Measurements from ENCODE around the gene COL23A1. TPM values are rescaled to one million over a fixed set of nuclear protein-coding genes. Genes with fewer than 3 reads are reported as not detected.
A peak's percentile ranks its signal among the peaks of the same experiment; 100 is the strongest.
"Not testable (repeated sequence)": the region's sequence is repeated elsewhere in the genome, so short reads cannot be mapped to it uniquely, and the experiment has no call there.

COL23A1 gene
- total and polyA plus RNA-seq, 4 donors = 0.76 to 4.4 (median 1.3) TPM

DNA sequence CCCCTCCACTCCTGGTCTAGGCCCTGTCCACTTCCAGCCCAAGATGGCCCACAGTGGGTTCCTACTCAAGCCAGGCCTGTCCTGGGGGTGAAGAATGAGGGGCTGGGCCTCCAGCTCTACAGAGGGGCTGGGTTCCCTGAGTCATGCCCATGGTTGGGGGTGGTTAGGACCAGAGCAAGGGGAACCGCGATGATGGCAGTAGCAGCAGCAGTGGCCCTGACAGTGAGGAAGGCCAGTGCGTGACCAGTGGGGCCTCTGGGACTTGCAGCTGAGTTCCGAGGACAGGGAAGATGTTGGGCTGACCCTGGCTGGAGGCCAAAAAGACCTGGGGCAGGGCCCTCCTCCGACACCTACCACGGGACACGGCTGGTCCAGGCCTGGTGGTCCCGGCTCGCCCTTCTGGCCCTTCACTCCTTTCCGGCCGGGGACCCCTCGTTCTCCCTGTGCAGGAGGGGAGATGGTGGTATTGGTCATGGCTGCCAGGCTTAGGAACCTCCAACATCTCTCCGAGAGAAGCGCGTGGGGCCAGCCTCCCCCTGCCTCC lies 348.4 kb downstream of the COL23A1 start:
- H3K9ac ChIP-seq (ENCODE audit: insufficient read depth in 1 of 2, low read length in 2 of 2) = no peak overlapping the region
- H3K4me1 ChIP-seq (ENCODE audit: control insufficient read depth in 5 of 5, insufficient read depth in 5 of 5, low read length in 5 of 5) = peaks cover 0 to 27% (median under 1%) of the 10 kb centered on the region in 5 donors
- TF ChIP-seq CTCF (IDR thresholded peaks at IDR 0.05; ENCODE audit: control extremely low read depth, extremely low read depth) = no peak
- no peaks in the 10 kb centered on the region for H3K36me3 ChIP-seq (ENCODE audit: control insufficient read depth in 4 of 4, insufficient read depth in 4 of 4, low read length in 4 of 4)
- H3K4me3 ChIP-seq = no peak overlapping the region
- H3K9me3 ChIP-seq (ENCODE audit: control insufficient read depth in 4 of 4, insufficient read depth in 3 of 4, low read length in 3 of 4) = no peaks in the 10 kb centered on the region
- H3K27ac ChIP-seq (ENCODE audit: low read depth in 1 of 2, low read length in 1 of 2) = peak overlapping the region in 1 of 2 donors; percentile 67
- H3K27me3 ChIP-seq (ENCODE audit: control insufficient read depth in 3 of 3, insufficient read depth in 3 of 3, low read length in 2 of 3) = no peaks in the 10 kb centered on the region
- 67 to 76% methylated on average over 15 of the region's 15 CpGs for WGBS, 2 donors
- DNase-seq = no peak
- ATAC-seq (ENCODE audit: insufficient read depth, low FRiP score) = no peak

DNA sequence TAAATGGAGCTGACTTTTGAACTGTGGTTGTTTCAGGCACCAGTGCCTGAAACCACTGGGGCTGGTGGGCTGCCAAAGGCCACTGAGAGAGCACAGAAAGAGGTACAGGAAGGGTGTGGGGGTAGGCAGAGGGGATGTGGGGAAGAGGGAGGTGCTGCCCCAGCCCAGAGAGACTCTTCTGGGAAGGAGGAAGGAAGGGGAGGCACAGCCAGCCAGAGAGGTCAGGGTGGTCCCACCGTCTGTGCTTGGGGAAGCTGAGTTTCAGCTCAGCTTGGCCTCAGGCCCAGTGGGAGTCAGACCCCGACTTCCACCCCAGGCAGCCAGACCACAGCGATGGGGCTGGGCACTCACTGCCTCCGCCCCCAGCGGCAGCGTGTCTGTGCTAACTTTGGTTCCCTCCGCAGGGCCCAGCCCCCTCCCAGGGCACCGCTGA lies 348.9 kb downstream of the COL23A1 start:
- H3K4me3 ChIP-seq = no peak overlapping the region
- ATAC-seq (ENCODE audit: insufficient read depth, low FRiP score) = peak; percentile 20
- WGBS, 2 donors = 13 to 44% methylated on average over 8 of the region's 8 CpGs
- H3K4me1 ChIP-seq (ENCODE audit: control insufficient read depth in 5 of 5, insufficient read depth in 5 of 5, low read length in 5 of 5) = peaks cover 0 to 27% (median 6%) of the 10 kb centered on the region in 5 donors
- H3K9me3 ChIP-seq (ENCODE audit: control insufficient read depth in 4 of 4, insufficient read depth in 3 of 4, low read length in 3 of 4) = no peaks in the 10 kb centered on the region
- peak overlapping the region in 1 of 2 donors; percentile 67 for H3K27ac ChIP-seq (ENCODE audit: low read depth in 1 of 2, low read length in 1 of 2)
- H3K27me3 ChIP-seq (ENCODE audit: control insufficient read depth in 3 of 3, insufficient read depth in 3 of 3, low read length in 2 of 3) = no peaks in the 10 kb centered on the region
- no peak overlapping the region for H3K9ac ChIP-seq (ENCODE audit: insufficient read depth in 1 of 2, low read length in 2 of 2)
- H3K36me3 ChIP-seq (ENCODE audit: control insufficient read depth in 4 of 4, insufficient read depth in 4 of 4, low read length in 4 of 4) = no peaks in the 10 kb centered on the region
- TF ChIP-seq CTCF (IDR thresholded peaks at IDR 0.05; ENCODE audit: control extremely low read depth, extremely low read depth) = no peak
- DNase-seq = peak in 1 of 3 donors; percentile 37

DNA sequence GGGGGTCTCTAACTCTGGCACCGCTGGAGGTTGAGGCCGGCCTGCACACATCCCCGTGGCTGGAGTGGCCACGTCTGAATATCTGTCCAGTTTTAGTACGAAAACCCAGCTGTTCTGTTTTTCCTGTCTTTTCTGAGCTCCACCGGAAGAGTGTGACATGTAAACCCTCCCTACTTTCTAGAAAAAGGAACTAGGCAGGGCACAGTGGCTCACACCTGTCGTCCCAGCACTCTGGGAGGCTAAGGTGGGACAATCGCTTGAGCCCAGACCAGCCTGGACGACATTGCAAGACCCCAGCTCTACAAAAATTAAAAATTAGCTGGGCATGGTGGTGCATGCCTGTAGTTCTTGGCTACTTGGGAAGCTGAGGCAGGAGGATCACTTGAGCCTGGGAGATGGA lies 349.4 kb downstream of the COL23A1 start:
- no peak overlapping the region for H3K9ac ChIP-seq (ENCODE audit: insufficient read depth in 1 of 2, low read length in 2 of 2)
- H3K4me3 ChIP-seq = no peak overlapping the region
- no peaks in the 10 kb centered on the region for H3K9me3 ChIP-seq (ENCODE audit: control insufficient read depth in 4 of 4, insufficient read depth in 3 of 4, low read length in 3 of 4)
- H3K27me3 ChIP-seq (ENCODE audit: control insufficient read depth in 3 of 3, insufficient read depth in 3 of 3, low read length in 2 of 3) = no peaks in the 10 kb centered on the region
- no peak for ATAC-seq (ENCODE audit: insufficient read depth, low FRiP score)
- no peak for DNase-seq
- peaks cover 0 to 27% (median 6%) of the 10 kb centered on the region in 5 donors for H3K4me1 ChIP-seq (ENCODE audit: control insufficient read depth in 5 of 5, insufficient read depth in 5 of 5, low read length in 5 of 5)
- peak overlapping the region in 1 of 2 donors; percentile 81 for H3K27ac ChIP-seq (ENCODE audit: low read depth in 1 of 2, low read length in 1 of 2)
- no peaks in the 10 kb centered on the region for H3K36me3 ChIP-seq (ENCODE audit: control insufficient read depth in 4 of 4, insufficient read depth in 4 of 4, low read length in 4 of 4)
- WGBS, 2 donors = 28 to 66% methylated on average over 9 of the region's 9 CpGs
- no peak for TF ChIP-seq CTCF (IDR thresholded peaks at IDR 0.05; ENCODE audit: control extremely low read depth, extremely low read depth)

GRCh38 chr5:178240341-178240741 lies 349.9 kb downstream of the COL23A1 start:
- no peaks in the 10 kb centered on the region for H3K36me3 ChIP-seq (ENCODE audit: control insufficient read depth in 4 of 4, insufficient read depth in 4 of 4, low read length in 4 of 4)
- H3K4me1 ChIP-seq (ENCODE audit: control insufficient read depth in 5 of 5, insufficient read depth in 5 of 5, low read length in 5 of 5) = peaks cover 0 to 27% (median 6%) of the 10 kb centered on the region in 5 donors
- H3K9me3 ChIP-seq (ENCODE audit: control insufficient read depth in 4 of 4, insufficient read depth in 3 of 4, low read length in 3 of 4) = no peaks in the 10 kb centered on the region
- no peaks in the 10 kb centered on the region for H3K27me3 ChIP-seq (ENCODE audit: control insufficient read depth in 3 of 3, insufficient read depth in 3 of 3, low read length in 2 of 3)
- 47 to 69% methylated on average over 19 of the region's 19 CpGs for WGBS, 2 donors
- no peak overlapping the region for H3K9ac ChIP-seq (ENCODE audit: insufficient read depth in 1 of 2, low read length in 2 of 2)
- no peak for TF ChIP-seq CTCF (IDR thresholded peaks at IDR 0.05; ENCODE audit: control extremely low read depth, extremely low read depth)
- H3K27ac ChIP-seq (ENCODE audit: low read depth in 1 of 2, low read length in 1 of 2) = peak overlapping the region in 1 of 2 donors; percentile 81
- no peak for ATAC-seq (ENCODE audit: insufficient read depth, low FRiP score)
- H3K4me3 ChIP-seq = no peak overlapping the region
- no peak for DNase-seq

DNA sequence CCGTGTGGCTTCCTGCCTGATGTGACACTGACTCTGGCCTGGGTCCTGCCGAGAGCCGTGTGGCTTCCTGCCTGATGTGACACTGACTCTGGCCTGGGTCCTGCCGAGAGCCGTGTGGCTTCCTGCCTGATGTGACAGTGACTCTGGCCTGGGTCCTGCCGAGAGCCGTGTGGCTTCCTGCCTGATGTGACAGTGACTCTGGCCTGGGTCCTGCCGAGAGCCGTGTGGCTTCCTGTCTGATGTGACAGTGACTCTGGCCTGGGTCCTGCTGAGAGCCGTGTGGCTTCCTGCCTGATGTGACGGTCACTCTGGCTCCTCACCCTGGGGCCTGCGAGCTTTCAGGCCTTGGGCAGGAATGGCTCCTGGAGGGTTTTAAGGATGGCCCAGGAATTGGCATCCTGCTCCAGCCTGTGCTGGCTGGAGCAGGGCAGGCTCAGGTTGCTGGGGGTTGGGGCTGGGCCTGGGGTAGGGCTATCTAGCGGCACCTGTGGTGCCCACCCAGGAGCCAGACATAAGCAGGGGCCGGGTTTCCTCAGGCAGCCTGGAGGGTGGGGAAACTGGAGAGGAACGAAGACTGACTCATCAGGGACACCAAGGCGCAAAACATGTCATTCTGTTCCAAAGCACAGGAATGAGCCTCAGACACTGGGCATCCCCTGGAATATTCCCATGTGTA lies 350.4 kb downstream of the COL23A1 start:
- DNase-seq; H3K9ac ChIP-seq (ENCODE audit: insufficient read depth in 1 of 2, low read length in 2 of 2); H3K9me3 ChIP-seq (ENCODE audit: control insufficient read depth in 4 of 4, insufficient read depth in 3 of 4, low read length in 3 of 4); H3K4me3 ChIP-seq; H3K36me3 ChIP-seq (ENCODE audit: control insufficient read depth in 4 of 4, insufficient read depth in 4 of 4, low read length in 4 of 4); ATAC-seq (ENCODE audit: insufficient read depth, low FRiP score); H3K27me3 ChIP-seq (ENCODE audit: control insufficient read depth in 3 of 3, insufficient read depth in 3 of 3, low read length in 2 of 3): not testable (repeated sequence)
- H3K27ac ChIP-seq (ENCODE audit: low read depth in 1 of 2, low read length in 1 of 2) = peak overlapping the region in 1 of 2 donors; percentile 81
- H3K4me1 ChIP-seq (ENCODE audit: control insufficient read depth in 5 of 5, insufficient read depth in 5 of 5, low read length in 5 of 5) = peaks cover 0 to 27% (median 6%) of the 10 kb centered on the region in 5 donors
- WGBS, 2 donors = 12 to 35% methylated on average over 11 to 16 of the region's 16 CpGs
